NCI-H510A treated with DMSO at 0.1 percent for 48 hours (cell line): ENCODE results near the gene PXDN.

Experiments used
- DNase-seq: peaks from one replicate; lab custom pipeline; 2025; lab: John Stamatoyannopoulos, UW

Gene PXDN

GRCh38 chr2:1665761-1666505 lies 78.4 kb downstream of the PXDN start:
- DNase-seq: no peak

GRCh38 chr2:1664698-1665097 lies 79.6 kb downstream of the PXDN start:
- no peak for DNase-seq

GRCh38 chr2:1664076-1664605 lies 80.2 kb downstream of the PXDN start:
- DNase-seq: no peak

- DNase-seq: no peak
These were observed 80.7 kb downstream of the PXDN start for GRCh38 chr2:1663621-1664020.

GRCh38 chr2:1662606-1663180 lies 81.6 kb downstream of the PXDN start:
- no peak for DNase-seq

- DNase-seq: no peak
These were observed 82.3 kb downstream of the PXDN start for GRCh38 chr2:1661891-1662605.

- no peak for DNase-seq
These were observed 83.4 kb downstream of the PXDN start for GRCh38 chr2:1660656-1661640.

GRCh38 chr2:1659951-1660565 lies 84.3 kb downstream of the PXDN start:
- DNase-seq: no peak

GRCh38 chr2:1658394-1659151 lies 85.7 kb downstream of the PXDN start:
- DNase-seq: no peak

GRCh38 chr2:1656961-1657841 lies 87.1 kb downstream of the PXDN start:
- DNase-seq: no peak

- DNase-seq: no peak
These were observed 87.9 kb downstream of the PXDN start for GRCh38 chr2:1656326-1656960.

GRCh38 chr2:1655461-1655860 lies 88.9 kb downstream of the PXDN start:
- no peak for DNase-seq

GRCh38 chr2:1654696-1655374 lies 89.5 kb downstream of the PXDN start:
- no peak for DNase-seq

- no peak for DNase-seq
These were observed 90.2 kb downstream of the PXDN start for GRCh38 chr2:1653956-1654695.

- DNase-seq: no peak
These were observed 92.1 kb downstream of the PXDN start for GRCh38 chr2:1652034-1652790.

GRCh38 chr2:1651121-1652033 lies 92.9 kb downstream of the PXDN start:
- DNase-seq: no peak
